IPS-NIHi7 (cell line): Measurements from ENCODE around the gene TLCD3B.
A peak's percentile ranks its signal among the peaks of the same experiment; 100 is the strongest.

ENCODE experiments used
- DNase-seq: peaks from one replicate; pipeline ENCODE4 v3.0.0; 2012; ENCODE audit warnings: mixed read lengths; ENCODE audit errors: extremely low spot score

TLCD3B gene

DNA sequence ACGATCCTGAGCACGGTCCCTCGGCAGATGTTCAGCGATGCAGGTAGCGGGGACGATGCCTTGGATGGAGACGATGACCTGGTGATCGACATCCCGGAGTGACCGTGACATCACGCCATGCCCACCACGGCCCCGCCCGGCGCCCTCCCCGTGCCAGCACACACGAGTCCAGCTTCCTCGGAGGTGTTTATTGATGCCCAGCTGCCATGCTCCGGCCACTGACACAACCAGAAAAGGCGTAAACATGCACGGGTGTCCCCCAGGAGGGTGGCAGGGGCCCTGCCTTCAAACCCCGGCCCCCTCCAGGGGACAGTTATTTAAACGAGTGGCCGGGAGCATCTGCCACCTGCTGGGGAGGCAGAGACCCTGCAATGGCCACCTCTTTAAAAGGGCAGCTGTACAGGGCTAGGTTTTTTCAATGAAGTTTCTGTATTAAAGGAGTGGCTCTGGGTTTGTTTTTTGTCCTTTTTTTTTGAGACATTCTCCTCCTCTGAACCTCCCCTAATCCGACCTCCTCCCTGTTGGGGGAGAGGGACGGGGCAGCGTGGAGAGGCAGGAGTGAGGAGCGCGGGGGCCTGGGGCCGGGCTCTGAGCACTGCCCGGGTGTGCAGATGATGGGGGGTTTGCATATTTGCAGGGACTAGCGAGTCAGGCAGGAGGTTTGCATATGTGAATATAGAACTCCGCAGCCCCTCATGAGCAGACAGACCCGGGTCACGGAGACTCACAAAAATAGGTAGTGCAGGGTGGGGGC, 25.6 kb downstream of the TLCD3B start:
- peak; percentile 73 for DNase-seq

DNA sequence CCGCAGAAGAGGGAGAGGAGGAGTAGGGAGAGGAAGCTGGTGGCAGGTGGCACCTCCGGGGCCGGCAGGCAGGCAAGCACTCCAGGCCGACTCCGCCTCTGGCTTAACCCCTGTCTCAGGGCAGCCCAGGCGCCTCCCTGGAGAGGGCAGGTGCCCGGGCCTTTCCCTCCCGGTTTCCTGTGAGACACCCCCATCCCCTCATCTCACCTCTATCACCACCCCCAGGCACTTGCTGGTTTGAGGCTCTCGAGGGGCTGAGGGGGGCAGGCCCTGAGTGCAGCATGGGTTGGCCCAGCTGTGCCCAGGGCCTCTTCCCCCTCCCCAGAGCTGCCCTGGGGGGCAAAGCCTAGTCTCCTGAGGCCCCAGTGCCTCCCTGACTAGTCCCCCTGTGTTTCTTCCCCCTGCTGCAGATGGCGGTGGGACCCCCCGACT, 26.2 kb downstream of the TLCD3B start:
- no peak for DNase-seq

DNA sequence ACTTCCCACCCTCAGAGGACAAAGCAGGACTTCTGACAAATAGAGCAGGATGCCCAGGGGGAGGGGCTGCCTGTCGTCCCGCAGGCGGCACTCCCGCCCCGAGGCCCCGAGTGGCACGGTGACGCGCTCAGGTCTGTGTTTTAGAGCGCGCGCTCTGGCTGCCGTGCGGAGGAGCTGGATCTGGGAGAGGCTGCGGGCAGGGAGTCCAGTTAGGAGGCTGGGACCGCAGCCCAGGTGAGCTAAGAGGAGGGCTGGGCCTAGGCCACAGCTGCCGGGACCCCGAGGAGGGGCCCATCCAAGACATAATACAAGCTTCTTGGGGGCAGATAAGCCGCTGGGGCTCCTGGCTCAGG, 26.7 kb downstream of the TLCD3B start:
- no peak for DNase-seq

DNA sequence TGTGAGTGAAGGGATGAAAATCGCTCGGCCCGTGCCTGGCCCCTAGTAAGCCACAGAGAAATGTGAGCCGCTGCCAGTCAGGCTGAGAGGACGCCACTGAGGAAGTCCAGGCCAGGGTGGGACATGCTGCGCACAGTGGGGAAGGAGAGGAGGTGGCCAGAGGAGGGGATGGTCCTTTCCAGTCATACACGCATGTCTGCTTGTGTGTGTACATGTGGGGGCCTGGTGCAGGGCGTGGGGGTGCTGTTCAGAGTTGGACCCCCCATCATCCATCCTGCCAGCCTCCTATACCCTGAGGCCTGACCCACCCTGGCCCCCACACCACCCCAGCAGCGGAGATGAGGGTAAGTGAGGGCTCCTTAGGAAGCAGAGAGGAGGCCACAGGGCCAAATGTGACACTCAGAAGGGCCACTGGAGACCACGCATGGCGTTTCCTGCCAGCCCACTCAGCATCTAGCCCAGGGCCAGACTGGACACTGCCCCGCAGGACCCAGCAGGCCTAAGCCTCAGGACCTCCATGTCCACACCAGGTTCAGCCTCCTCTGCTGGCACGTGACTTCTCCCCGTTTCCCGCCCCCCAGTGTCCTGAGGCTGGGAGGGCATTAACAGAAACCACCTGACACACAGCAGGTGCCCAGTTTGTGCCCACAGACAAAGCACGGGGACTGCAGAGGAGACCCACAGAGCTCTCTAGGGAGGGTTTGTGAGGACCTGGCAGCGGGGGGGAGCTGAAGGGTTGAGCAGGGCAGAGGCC, 27.2 kb downstream of the TLCD3B start:
- DNase-seq: no peak

DNA sequence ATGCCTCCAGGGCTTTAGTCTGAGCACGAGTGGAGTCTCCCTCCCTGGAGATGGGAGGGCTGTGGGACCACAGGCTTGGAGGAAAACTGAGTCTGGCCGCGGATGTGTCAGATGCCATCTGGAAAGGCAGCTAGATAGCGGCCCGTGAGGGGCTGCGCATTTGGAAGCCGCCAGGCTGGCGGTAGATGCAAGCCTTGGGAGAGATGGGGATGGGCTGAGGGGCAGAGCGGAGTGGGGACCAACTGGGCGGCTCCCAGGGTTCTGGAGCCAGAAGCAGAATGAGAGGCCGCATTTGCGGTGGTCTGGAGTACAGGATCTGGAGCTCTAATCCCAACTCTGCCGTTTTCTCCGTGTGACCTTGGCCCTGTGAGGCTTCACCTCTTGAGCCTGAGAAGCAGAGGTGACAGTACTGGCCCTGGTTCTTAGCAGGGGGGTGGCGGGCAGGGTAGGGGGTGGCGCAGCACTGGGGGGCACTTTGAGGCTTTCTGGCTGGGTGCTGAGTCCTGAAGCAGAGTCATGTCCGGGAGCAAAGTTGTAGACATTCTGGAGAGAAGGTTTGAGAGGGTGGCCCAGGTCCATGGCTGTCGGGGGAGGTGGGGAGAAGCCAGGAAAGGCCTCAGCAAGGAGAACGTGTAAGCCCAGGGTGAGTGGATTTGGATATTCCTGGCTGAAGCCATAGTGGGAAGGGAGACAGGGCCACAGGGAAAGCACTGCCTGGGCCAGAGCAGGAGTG, 28.3 kb downstream of the TLCD3B start:
- DNase-seq: no peak

DNA sequence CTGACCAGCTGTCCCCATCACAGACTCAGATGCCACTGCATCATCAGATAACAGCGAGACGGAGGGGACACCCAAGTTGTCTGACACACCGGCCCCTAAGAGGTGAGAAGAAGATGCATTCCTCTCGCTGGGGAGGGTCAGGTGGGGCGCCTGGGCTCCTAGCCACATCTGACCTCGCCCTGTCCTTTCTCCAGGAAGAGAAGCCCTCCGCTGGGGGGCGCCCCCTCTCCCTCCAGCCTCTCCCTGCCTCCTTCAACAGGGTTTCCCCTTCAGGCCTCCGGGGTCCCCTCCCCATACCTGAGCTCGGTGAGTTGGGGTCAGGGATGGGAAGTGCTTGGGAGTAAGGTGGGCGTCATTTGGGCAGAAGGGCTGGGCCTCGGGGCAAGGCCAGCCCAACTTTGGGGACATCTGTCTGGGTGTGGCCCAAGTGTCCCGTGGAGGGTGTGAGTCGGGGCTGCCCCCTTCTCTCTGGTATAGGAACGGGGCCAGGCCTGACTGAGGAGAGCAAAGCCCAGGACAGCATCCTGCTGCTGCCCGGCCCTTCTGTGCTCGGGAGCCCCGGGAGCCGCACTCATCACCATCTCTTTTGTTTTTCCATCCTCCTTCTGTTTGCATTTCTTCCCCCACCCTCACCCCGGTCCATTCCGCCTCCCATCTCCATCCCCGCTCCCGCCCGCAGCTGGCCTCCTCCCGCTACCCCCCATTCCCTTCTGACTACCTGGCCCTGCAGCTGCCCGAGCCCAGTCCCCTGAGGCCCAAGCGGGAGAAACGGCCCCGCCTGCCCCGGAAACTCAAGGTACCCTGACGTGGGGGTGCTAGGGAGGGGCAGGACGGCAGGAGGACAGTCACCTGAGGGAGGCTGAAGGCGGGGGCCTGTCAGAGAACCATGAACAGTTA, 30.1 kb downstream of the TLCD3B start:
- peak; percentile 45 for DNase-seq

DNA sequence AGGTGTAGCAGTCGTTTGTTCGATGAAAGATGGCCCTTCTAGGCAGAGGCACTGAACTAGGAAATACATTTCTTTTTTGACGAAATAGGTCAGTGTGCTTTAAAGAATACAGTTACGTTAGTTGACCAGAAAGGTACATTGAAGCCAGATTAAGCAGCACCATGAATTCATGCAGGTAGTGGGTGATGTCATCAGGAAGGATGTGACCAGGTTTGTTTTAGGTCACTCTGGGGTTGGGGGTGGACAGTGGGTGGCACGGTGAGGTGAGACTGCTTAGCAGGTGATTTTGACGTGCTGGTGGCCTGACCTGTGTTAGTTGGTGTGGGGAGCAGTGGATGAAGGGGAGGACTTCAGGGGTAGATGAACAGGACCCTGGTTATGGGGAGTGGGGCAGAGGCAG, 31.5 kb downstream of the TLCD3B start:
- no peak for DNase-seq

DNA sequence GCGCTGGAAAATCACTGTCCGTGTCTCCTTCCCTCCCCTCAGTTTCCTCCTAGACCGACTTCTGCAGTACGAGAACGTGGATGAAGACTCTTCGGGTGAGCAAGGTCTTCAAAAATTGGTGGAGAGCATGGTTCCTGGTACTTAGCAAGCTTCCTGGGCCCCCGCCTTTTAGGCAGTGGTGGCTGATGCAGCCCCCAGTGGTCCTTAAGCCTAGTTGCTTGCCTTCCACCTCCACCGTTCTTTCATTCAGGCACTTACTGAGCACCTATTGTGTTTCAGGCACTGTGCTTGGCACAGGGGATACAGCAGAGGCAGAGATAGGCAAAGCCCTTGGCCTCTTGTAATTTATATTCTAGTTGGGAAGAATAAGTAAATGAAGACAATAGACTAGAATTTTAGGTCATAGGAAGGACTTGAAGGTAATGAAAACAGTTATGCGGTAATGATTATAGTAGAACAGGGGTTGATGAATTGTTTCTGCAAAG, 34.3 kb downstream of the TLCD3B start:
- no peak for DNase-seq

DNA sequence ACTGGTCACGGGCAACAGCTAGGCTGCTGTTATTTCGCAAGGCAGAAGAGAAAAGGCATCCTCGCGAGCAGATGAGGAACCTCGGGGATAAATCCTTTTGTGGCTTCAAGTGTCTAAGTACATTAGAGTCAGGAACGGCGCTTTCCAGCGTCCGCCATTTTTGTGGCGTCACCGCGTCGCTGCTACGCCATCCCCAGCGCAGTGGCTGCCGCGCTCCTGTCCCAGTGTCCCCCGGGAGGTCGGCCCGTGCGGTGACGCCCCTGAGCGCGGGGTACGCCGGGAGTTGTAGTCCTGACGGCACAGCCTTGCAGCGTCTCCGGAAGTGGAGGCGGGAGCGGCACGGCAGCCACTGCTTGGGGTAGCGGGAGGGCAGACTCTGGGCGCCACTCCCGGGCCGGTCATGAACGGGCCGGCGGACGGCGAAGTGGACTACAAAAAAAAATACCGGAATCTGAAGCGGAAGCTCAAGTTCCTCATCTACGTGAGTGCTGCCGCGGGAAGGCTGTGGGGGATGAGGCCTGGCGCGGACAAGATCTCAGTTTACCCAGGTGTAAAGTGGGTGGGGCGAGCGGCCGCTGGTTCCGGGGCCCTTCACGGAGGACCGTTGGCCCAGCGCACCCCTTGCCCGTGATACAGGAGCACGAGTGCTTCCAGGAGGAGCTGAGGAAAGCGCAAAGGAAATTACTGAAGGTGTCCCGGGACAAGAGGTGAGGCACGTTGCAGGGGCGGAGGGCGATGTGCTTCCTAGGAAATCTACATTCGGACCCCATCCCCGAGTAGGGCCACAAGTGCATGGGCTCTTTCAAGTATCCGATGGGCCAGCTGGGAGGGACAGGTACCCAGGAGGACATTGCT, 34.9 kb downstream of the TLCD3B start, which contains the start of gene INO80E:
INO80E (plus strand) TSS at position 331 of the 855 bp plus-strand sequence; CDS start at position 401, 70 bp downstream.
- peak; percentile 100 for DNase-seq

DNA sequence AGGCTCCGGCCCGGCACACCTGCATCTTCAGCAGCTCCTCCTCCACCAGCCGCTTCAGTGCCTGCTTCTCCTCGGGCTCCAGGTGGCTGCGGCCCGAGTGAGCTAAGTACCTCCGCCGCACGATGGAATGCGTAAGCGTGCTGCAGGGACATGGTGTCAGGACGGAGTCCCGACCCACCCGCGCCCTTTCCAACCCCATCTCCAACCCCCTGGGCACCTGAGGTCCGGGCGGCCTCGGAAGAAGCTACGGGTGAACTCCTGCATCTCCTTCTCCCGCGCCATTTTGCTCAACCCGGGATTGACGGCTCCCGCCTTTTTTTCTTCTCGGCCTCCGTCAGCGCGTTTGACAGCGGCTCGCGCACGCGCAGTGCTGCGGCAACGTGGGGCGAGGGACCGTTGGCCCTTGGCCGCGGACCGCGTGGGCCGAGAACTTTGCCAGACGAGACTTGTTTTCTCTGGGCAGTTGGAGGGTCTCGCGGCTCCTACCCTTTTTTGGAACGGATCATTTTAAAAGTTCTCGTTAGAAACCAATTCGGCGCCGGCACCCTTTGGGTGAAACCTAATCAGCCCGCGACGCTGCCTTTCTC, 35.7 kb downstream of the TLCD3B start, which contains the start of gene HIRIP3:
HIRIP3 (minus strand) TSS at position 294 of the 587 bp plus-strand sequence; CDS start at position 282, 12 bp downstream.
- peak; percentile 89 for DNase-seq

DNA sequence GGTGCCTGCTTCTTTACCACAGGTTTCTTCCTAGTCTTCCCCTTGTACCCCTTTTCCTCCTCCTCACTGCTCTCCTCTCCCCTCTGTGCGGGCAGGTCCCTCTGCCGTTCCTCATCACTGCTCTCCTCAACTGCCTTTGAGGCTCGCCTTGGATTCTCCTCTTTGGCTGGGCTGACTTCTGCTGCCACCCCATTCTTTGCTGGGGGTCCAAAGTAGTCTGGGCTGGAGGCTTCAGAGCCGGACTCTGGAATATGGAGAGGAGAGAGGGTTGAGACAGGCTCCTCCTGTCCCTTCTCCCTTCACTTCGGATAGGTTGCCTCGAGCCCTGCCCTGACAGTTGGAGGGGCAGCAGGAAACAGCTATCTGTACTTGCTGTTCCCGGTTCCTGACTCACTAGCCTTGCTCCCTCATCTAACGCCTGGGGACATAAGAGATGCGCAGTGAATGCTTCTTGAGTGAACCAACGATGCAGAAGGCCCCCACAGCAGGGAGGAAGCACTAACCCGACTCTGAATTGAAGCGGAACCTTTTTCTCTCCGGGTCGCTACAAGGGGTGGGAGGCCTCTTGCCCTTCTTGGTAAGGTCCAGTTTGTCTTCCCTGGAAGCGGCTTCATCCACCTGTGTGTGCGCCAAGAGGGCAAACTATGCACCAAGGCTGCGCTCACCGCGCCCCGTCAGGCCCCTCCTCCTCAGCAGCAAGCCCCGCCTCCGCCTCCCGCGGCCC, 36.3 kb downstream of the TLCD3B start:
- peak; percentile 92 for DNase-seq

DNA sequence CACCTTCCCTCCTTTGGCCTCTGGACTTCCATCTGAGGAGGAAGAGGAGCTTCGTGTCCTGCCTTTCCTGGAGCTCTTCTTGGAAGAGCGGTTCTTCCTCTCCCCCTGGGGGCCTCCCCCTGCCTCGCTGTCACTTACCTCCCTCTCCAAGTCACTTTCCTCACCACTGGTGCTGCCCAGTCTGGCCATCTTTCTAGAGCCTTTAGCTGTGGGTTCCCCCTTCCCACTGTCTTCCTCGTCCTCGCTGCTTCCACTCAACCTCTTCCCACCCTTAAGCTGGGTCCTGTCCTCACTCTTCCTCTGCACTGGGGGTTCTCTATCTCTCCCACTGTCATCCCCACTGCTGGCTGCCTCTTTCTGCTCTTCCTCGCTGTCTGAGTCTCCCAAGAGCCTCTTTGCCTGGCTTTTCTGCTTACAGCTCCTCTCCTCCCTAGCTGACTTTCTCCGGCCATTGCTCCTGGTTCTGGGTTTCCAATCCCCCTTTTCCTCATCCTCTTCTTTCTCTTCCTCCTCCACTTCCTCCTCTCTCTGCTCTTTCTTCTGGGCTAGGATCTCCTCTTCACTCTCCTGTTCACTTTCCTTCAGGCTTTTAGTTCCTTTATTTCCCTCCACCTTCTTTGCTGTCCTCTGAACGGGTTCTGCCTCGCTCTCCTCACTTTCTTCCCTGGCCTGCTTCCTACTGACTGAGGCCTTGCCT, 37.0 kb downstream of the TLCD3B start:
- DNase-seq: no peak

DNA sequence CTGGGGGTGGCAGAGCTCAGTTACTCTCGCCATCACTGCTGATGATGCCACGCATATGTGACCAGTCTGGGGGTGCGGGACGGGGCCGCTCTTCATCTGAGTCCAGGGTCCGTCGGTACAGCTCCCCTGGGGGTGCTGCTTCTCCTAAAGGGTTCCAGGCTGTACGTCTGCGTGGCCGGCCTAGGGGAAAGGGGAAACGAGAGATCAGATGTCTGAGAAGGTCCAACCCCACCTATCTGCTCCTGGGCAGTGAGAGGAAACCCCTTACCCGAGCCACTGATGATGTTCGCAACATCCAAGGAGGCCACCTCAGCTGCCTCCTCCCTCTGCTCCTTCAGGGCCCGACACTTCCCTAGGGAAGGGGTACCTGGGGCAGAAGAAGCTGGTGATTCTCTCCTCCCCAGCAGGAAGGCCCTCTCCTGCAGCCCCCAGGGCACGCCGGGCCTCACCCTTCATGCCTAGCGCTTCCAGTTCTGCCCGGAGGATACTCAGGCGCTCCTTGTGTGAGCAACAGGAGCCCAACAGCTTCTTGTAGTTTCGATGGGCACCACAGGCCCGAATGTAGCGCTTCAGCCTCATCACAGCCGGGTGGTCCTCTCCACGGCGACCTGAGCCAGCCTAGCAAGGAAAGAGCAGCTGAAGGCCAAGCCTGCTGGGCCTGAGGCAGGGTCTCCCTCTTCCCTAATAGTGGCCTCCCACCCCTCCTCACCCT, 37.7 kb downstream of the TLCD3B start:
- DNase-seq: no peak

DNA sequence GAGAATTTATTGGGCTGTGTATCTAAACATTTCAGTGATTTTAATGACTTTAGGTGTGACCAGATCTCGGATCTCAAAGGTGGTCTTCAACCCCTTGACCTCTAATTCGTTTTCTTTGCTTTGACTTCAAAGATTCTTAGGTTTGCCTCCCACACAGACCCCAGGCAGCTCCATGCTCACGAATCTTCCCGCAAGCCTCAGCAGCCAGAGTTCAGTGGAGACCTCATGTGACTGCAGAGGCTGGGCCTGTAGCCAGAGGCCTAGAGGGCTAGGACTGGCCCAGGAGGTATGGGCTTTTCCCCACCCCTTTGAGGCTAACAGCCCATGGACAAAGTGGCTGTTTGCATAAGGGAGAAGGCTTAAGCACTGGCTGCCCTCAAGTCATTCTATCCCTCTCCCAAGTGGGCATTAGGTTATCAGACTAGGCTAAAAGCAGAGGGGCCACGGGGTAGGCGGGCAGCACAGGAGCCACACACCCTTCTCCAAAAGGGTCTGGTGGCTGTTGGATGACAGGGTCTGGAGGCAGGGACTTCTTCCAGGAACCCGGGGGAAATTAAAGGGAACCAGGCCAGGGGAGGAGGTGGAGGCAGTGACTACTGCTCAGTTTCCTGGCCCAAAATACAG, 38.6 kb downstream of the TLCD3B start:
- no peak for DNase-seq

DNA sequence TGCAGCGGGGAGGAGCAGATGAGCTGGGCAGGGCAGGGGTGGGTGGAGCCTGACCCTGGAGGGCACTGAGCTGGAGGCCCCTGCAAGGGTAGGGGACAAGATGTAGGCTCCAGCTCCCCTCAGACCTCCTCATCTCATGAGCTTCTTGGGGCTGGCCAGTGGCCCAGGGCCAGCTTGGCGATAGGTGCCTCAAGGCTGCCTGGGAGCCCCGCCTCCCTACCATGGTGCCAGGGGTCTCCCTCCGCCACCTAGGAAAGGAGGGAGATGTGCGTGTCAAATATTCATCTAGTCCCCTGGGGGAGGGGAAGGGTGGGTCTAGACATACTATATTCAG, 39.5 kb downstream of the TLCD3B start:
- DNase-seq: no peak

DNA sequence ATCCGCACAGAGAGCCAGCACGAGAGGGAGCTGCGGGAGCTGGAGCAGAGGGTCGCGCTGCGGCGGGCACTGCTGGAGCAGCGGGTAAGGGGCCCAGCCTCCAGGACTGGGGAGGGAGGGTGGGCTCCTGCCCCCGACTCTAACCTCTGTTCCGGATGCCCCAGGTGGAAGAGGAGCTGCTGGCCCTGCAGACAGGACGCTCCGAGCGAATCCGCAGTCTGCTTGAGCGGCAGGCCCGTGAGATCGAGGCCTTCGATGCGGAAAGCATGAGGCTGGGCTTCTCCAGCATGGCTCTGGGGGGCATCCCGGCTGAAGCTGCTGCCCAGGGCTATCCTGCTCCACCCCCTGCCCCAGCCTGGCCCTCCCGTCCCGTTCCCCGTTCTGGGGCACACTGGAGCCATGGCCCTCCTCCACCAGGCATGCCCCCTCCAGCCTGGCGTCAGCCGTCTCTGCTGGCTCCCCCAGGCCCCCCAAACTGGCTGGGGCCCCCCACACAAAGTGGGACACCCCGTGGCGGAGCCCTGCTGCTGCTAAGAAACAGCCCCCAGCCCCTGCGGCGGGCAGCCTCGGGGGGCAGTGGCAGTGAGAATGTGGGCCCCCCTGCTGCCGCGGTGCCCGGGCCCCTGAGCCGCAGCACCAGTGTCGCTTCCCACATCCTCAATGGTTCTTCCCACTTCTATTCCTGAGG, 40.0 kb downstream of the TLCD3B start:
- no peak for DNase-seq

DNA sequence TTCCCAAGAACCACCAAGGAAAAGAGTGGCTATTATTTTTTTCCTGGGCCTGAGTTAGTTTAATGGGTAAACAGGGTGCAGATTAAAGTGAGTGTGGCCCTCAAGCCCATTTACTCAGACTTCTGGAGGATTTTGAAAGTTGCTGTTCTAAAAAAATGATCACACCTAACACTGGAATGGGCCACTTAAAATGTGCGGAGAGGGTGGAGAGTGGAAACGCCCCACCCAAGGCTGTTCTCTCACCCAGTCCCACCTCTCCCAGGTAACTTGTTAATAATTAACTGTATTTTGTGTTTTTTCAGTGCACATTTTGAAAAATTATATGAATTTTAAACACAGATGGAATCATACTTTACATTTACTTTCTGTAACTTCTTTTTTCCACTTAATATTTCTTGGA, 41.0 kb downstream of the TLCD3B start:
- no peak for DNase-seq
